CD4-positive, alpha-beta T cell (primary cell): ENCODE measurements around the gene MASP1. TPM values are rescaled to one million over a fixed set of nuclear protein-coding genes. Genes with fewer than 3 reads are reported as not detected.

Experiments
- ATAC-seq: fragments of 200-7000 bp; cut with Tn5 transposase; one replicate; pipeline ENCODE4 v1.10.0; 2022; ENCODE audit warnings: mild to moderate bottlenecking; ENCODE audit not compliant: poor library complexity
- CTCF ChIA-PET: fragments of 350-600 bp; sonication (Branson Sonifier 250); formaldehyde crosslinking; loops from one replicate; lab custom pipeline; 2021; ENCODE audit warnings: antibody characterized with exemption, inconsistent platforms; lab: Charles Lee
- POLR2A ChIA-PET: fragments of 350-600 bp; sonication (Branson Sonifier 250); formaldehyde crosslinking; loops from one replicate; lab custom pipeline; 2021; ENCODE audit warnings: antibody characterized with exemption, inconsistent platforms; lab: Charles Lee
- DNase-seq, 14 experiments: peaks; one replicate each; pipeline ENCODE4 v3.0.0-alpha.2; 2013 to 2020; ENCODE audit warnings: mixed read lengths in 2 of 14
- H3K27ac ChIP-seq, 2 donors: one replicate each; pipeline versions ENCODE4 v1.5.1 to v1.7.0; 2013; ENCODE audit warnings: low read length in 2 of 2, low read depth in 1 of 2, mild to moderate bottlenecking in 1 of 2
- H3K27me3 ChIP-seq, 2 experiments: 1 replicate in 1 of 2; 2 replicates in 1 of 2; pipeline versions ENCODE4 v1.6.1 to v1.7.0; 2013; ENCODE audit warnings: low read length in 2 of 2, control low read depth in 1 of 2, mild to moderate bottlenecking in 1 of 2, moderate library complexity in 1 of 2; ENCODE audit not compliant: insufficient read depth in 2 of 2, control insufficient read depth in 1 of 2
- H3K36me3 ChIP-seq: one replicate; pipeline ENCODE4 v1.6.1; 2013; ENCODE audit warnings: low read length, control low read depth; ENCODE audit not compliant: insufficient read depth
- H3K4me1 ChIP-seq: one replicate; pipeline ENCODE4 v1.6.1; 2013; ENCODE audit warnings: low read length, control low read depth; ENCODE audit not compliant: insufficient read depth
- H3K4me3 ChIP-seq: one replicate; pipeline ENCODE4 v1.5.1; 2013; ENCODE audit warnings: mild to moderate bottlenecking, low read length, moderate library complexity
- H3K9me3 ChIP-seq, 2 experiments: 1 replicate in 1 of 2; 2 replicates in 1 of 2; pipeline versions ENCODE4 v1.6.1 to v1.7.0; 2013; ENCODE audit warnings: low read length in 2 of 2, mild to moderate bottlenecking in 2 of 2, control low read depth in 1 of 2, moderate library complexity in 1 of 2; ENCODE audit not compliant: control insufficient read depth in 1 of 2, insufficient read depth in 1 of 2
- H3K27ac Mint-ChIP-seq: one replicate; pipeline ENCODE4 v1.8.0; 2020; ENCODE audit warnings: mixed read lengths
- H3K27me3 Mint-ChIP-seq: one replicate; pipeline ENCODE4 v1.8.0; 2021; ENCODE audit warnings: mixed read lengths
- H3K36me3 Mint-ChIP-seq: one replicate; pipeline ENCODE4 v1.8.0; 2021; ENCODE audit warnings: low read depth, mixed read lengths
- H3K4me1 Mint-ChIP-seq: one replicate; pipeline ENCODE4 v1.8.0; 2021; ENCODE audit warnings: low read depth, mixed read lengths
- H3K4me3 Mint-ChIP-seq: one replicate; pipeline ENCODE4 v1.8.0; 2020; ENCODE audit warnings: mild to moderate bottlenecking, mixed read lengths
- H3K9me3 Mint-ChIP-seq: one replicate; pipeline ENCODE4 v1.8.0; 2020; ENCODE audit warnings: mixed read lengths
- CTCF ChIP-seq: fragments of 200-600 bp; IDR thresholded peaks from one replicate; pipeline ENCODE4 v1.8.0; 2022; ENCODE audit warnings: antibody characterized with exemption, mild to moderate bottlenecking
- intact Hi-C, 2 experiments: fragments of 100-400 bp; cut with DNase I in 1 of 2; cut with micrococcal nuclease in 1 of 2; formaldehyde crosslinking; loops; one replicate each; pipeline versions ENCODE4 v1.15.1 to v1.9.0; 2023 to 2025; cut with DNase I, micrococcal nuclease
- total RNA-seq, 174 experiments: library from RNA in 2 of 174; stranded (reverse) in 2 of 174; gene quantifications; one replicate each; pipeline ENCODE4 v1.2.3 and lab custom pipeline; 2021 to 2026

MASP1 gene
- total RNA-seq, 2 experiments from 2014 or later, result not detected

- intact Hi-C loops, result loop anchor here in 1 of 2 experiments (10.0 kb wide), 1 partner anchor 1633 kb away; no protein-coding TSS in a partner anchor
- H3K4me3 Mint-ChIP-seq, result no peak overlapping the region
- no peak overlapping the region for H3K4me3 ChIP-seq
- H3K27me3 Mint-ChIP-seq, result peaks cover 48% of the 10 kb centered on the region
- no peaks in the 10 kb centered on the region for H3K9me3 Mint-ChIP-seq
- H3K36me3 Mint-ChIP-seq, result no peaks in the 10 kb centered on the region
- no peak overlapping the region for H3K27ac Mint-ChIP-seq
- ChIA-PET CTCF (interaction anchor here (0.8 to 1.2 kb wide), 2 partner anchors 9 to 358 kb away, joined by 3 to 6 read pairs; no protein-coding TSS in a partner anchor), POLR2A (no interaction called here)
- no peak overlapping the region for H3K27ac ChIP-seq
- no peaks in the 10 kb centered on the region for H3K36me3 ChIP-seq
- peaks cover 15% of the 10 kb centered on the region for H3K4me1 Mint-ChIP-seq
- DNase-seq (no peak), ATAC-seq (no peak)
- H3K9me3 ChIP-seq, result no peaks in the 10 kb centered on the region
- peaks cover 13 to 21% of the 10 kb centered on the region in 2 experiments for H3K27me3 ChIP-seq
- TF ChIP-seq CTCF, result no peak
- H3K4me1 ChIP-seq, result peaks cover 14% of the 10 kb centered on the region
Measured at GRCh38 chr3:187321766-187322165, 30.2 kb upstream of the MASP1 start.

DNA sequence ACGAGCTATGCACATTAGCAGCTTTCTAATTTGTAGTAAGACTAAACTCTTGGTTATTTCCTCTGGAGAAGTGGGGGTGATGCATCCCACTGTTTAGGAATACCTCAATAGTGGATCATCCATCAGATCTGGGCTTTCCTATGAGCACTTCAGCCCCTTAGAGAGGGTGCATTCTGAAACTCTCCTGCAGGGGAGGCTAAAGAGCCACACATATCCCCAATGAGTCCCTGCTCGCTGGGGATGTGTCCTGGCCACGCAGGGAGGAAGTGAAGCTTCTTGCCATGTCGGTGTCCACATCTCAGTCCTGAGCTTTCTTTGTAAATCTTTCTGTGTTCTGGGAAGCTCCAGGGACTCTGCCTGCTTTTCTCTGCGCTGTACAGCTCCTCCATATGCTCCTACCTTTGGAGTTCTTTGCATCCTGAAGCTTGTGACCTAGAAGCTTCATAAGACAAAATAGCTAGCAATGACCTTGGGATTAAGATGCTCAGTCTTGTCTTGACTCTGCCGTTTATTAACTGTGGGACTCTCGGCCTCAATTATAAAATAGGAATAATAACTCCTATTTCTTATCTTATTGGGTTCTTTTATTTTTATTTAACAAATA is 28.3 kb upstream of the MASP1 start:
- Histone ChIP-seq H3K27ac (no peak overlapping the region), H3K4me3 (no peak overlapping the region), H3K4me1 (peaks cover 14% of the 10 kb centered on the region), H3K9me3 (no peaks in the 10 kb centered on the region), H3K27me3 (peaks cover 13 to 15% of the 10 kb centered on the region in 2 experiments), H3K36me3 (no peaks in the 10 kb centered on the region)
- peak; percentile 77 for ATAC-seq
- ChIA-PET CTCF (interaction anchor here (0.7 to 4.9 kb wide), 9 partner anchors 12 to 1804 kb away, joined by 3 to 75 read pairs (median 4); no protein-coding TSS in a partner anchor), POLR2A (interaction anchor here (3.1 kb wide), 1 partner anchor 360 kb away, joined by 11 read pairs; no protein-coding TSS in a partner anchor)
- Mint-ChIP-seq H3K4me1 (peaks cover 15% of the 10 kb centered on the region), H3K4me3 (no peak overlapping the region), H3K27ac (no peak overlapping the region), H3K36me3 (no peaks in the 10 kb centered on the region), H3K27me3 (peaks cover 63% of the 10 kb centered on the region), H3K9me3 (no peaks in the 10 kb centered on the region)
- no peak for TF ChIP-seq CTCF
- intact Hi-C loops, result loop anchor here (1.0 to 10.0 kb wide), 5 partner anchors 360 to 1828 kb away; no protein-coding TSS in a partner anchor
- peak; percentile 16 to 71 (median 38) for DNase-seq

DNA sequence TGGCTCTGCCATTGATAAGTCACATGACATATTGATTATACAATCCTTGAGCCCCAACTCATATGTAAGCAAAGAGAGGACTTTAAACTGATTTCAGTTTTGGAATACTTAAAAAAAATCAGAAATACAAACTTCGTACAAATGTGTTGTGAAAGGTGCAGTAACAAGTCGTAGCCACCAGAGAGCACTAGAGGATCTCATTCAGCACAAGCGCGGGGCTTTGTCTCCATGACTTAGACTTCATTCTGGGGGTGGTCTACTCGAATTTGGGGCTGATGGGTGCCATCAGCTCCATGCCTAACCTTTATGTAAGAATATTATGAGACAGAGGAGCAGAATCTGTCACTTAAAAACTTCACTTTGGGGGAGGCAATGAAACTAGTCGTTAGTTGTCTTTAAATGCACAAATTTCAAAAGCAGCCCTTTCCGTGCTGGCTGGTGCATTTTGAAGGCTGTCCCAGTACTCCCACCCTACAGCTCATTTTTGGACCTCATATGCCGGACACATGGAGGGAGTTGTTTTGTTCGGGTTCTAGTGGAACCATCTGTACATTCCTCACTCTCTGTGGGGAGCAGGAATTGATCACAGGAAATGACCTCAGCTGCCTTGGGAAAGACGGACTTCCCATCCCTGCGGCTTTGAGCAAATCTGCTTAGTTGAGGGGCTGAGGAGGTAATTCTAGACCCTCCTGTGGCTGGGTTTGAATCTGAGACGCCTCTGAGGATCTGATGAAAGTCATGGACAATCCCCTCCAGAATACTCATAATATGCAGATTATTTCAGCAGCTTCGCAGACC is 27.5 kb upstream of the MASP1 start:
- POLR2A ChIA-PET, result interaction anchor here (0.8 to 3.1 kb wide), 2 partner anchors 47 to 361 kb away, joined by 3 to 11 read pairs; no protein-coding TSS in a partner anchor
- Histone ChIP-seq H3K27ac (no peak overlapping the region), H3K4me3 (no peak overlapping the region), H3K27me3 (peaks cover 15 to 17% of the 10 kb centered on the region in 2 experiments), H3K4me1 (peaks cover 14% of the 10 kb centered on the region), H3K9me3 (no peaks in the 10 kb centered on the region), H3K36me3 (no peaks in the 10 kb centered on the region)
- Mint-ChIP-seq H3K4me3 (no peak overlapping the region), H3K4me1 (peaks cover 15% of the 10 kb centered on the region), H3K27me3 (peaks cover 71% of the 10 kb centered on the region), H3K36me3 (no peaks in the 10 kb centered on the region), H3K9me3 (no peaks in the 10 kb centered on the region), H3K27ac (no peak overlapping the region)
- TF ChIP-seq CTCF, result peak; percentile 92
- DNase-seq (peak in 13 of 14 experiments; percentile 11 to 75 (median 31)), ATAC-seq (peak; percentile 62)
- intact Hi-C loops, result loop anchor here (1.0 to 10.0 kb wide), 4 partner anchors 360 to 1828 kb away; no protein-coding TSS in a partner anchor
- CTCF ChIA-PET, result interaction anchor here (0.7 to 4.9 kb wide), 12 partner anchors 11 to 1805 kb away, joined by 3 to 75 read pairs (median 4); no protein-coding TSS in a partner anchor
